Ascending aorta (tissue), 2 donors: ENCODE measurements around the gene MAFG. TPM values are rescaled to one million over a fixed set of nuclear protein-coding genes. Genes with fewer than 3 reads are reported as not detected.

ENCODE experiments used
- DNase-seq, 2 donors: peaks; one replicate each; pipeline ENCODE4 v3.0.0-alpha.2; 2019; ENCODE audit warnings: low spot score in 2 of 2
- H3K27ac ChIP-seq, 2 donors: fragments of 200-600 bp; sonication (generic); one replicate each; pipeline ENCODE4 v1.5.1; 2016 to 2017; ENCODE audit warnings: mild to moderate bottlenecking in 1 of 2
- H3K27me3 ChIP-seq: fragments of 200-600 bp; sonication (generic); one replicate; pipeline ENCODE4 v1.5.1; 2017
- H3K36me3 ChIP-seq, 2 donors: fragments of 200-600 bp; sonication (generic); one replicate each; pipeline ENCODE4 v1.5.1; 2016
- H3K4me1 ChIP-seq, 2 donors: fragments of 200-600 bp; sonication (generic); one replicate each; pipeline ENCODE4 v1.5.1; 2016 to 2017; ENCODE audit warnings: mild to moderate bottlenecking in 1 of 2
- H3K4me3 ChIP-seq, 2 donors: fragments of 200-600 bp; sonication (generic); one replicate each; pipeline ENCODE4 v1.5.1; 2016 to 2017; ENCODE audit warnings: mild to moderate bottlenecking in 1 of 2
- H3K9me3 ChIP-seq, 2 donors: fragments of 200-600 bp; sonication (generic); one replicate each; pipeline ENCODE4 v1.5.1; 2016
- intact Hi-C: fragments of 100-400 bp; cut with DNase I; formaldehyde crosslinking; loops from one replicate; pipeline ENCODE4 v1.15.1; 2023
- total RNA-seq: library from RNA; depleted of rRNA; stranded (reverse); fragments of >200 nt; gene quantifications from one replicate; pipeline ENCODE4 v1.1.0, GENCODE V29; 2016
- TF ChIP-seq, protein P1 (sequence below), 3 experiments: fragments of 200-600 bp in 2 of 3; fragments of 450-650 bp in 1 of 3; sonication (generic) in 2 of 3; IDR thresholded peaks; one replicate each; pipeline ENCODE4 v1.5.1; 2016 to 2019; ENCODE audit warnings: antibody characterized with exemption in 3 of 3, mild to moderate bottlenecking in 1 of 3, moderate library complexity in 1 of 3

MAFG gene
- total RNA-seq, 1 donor from 2014 or later, result 28.7 TPM

DNA sequence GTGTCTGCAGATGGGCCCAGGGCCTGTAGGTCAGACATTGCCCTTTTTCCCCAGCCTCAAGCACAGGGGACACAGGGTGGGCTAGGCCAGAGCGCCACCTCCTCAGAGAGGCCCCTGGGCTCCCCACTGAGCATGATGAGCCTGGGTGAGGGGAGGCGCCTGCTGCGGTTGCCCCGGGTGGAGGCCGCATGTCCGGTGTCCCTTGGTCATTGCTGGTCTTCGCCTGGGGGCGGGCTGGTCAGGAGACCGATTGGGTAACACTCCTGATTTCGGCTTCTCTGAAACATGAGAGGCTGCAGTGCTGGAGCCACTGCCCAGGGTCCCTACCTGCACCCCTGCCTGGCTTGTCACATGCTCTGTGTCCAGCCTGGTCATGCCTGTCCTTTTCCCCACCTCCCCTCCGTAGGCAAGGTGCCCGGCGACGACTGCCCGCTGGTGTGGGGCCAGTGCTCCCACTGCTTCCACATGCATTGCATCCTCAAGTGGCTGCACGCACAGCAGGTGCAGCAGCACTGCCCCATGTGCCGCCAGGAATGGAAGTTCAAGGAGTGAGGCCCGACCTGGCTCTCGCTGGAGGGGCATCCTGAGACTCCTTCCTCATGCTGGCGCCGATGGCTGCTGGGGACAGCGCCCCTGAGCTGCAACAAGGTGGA is 27.9 kb downstream of the MAFG start:
- peak in 1 of 2 donors; percentile 63 for DNase-seq
- H3K36me3 ChIP-seq, result peaks cover 27 to 61% of the 10 kb centered on the region in 2 donors
- intact Hi-C loops, result no loop called here

DNA sequence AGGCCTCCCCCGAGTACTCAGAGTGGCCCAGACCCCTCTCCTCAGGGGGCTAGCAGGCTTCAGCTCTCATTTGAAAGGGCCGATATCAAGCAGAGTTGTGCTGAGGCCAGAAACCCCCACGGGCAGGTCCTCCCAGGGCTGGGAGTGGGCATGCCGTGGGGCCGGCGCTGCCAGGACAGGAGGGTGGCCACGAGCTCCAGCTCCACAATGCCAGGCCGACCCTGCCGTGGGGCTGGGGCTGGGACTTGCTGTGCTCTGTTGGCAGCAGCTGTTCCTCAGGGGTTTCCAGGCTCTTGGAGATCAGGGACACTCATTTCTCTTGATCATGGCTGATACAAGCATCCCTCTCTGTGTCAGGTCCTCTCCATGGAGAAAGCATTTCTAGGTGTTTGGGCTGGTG is 28.6 kb downstream of the MAFG start:
- intact Hi-C loops, result no loop called here
- TF ChIP-seq, protein P1, sequence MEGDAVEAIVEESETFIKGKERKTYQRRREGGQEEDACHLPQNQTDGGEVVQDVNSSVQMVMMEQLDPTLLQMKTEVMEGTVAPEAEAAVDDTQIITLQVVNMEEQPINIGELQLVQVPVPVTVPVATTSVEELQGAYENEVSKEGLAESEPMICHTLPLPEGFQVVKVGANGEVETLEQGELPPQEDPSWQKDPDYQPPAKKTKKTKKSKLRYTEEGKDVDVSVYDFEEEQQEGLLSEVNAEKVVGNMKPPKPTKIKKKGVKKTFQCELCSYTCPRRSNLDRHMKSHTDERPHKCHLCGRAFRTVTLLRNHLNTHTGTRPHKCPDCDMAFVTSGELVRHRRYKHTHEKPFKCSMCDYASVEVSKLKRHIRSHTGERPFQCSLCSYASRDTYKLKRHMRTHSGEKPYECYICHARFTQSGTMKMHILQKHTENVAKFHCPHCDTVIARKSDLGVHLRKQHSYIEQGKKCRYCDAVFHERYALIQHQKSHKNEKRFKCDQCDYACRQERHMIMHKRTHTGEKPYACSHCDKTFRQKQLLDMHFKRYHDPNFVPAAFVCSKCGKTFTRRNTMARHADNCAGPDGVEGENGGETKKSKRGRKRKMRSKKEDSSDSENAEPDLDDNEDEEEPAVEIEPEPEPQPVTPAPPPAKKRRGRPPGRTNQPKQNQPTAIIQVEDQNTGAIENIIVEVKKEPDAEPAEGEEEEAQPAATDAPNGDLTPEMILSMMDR (IDR thresholded peaks at IDR 0.05), result no peak
- no peak for DNase-seq
- Histone ChIP-seq H3K9me3 (no peaks in the 10 kb centered on the region), H3K27me3 (no peaks in the 10 kb centered on the region), H3K4me3 (no peak overlapping the region), H3K4me1 (peaks cover 5 to 10% of the 10 kb centered on the region in 2 donors), H3K36me3 (peaks cover 27 to 68% of the 10 kb centered on the region in 2 donors), H3K27ac (no peak overlapping the region)

More for the DNA sequence above, 27.9 kb downstream of the MAFG start:
- peaks cover 5 to 10% of the 10 kb centered on the region in 2 donors for H3K4me1 ChIP-seq
- no peak overlapping the region for H3K27ac ChIP-seq
- no peaks in the 10 kb centered on the region for H3K27me3 ChIP-seq
- H3K4me3 ChIP-seq, result no peak overlapping the region
- H3K9me3 ChIP-seq, result no peaks in the 10 kb centered on the region
- TF ChIP-seq, protein P1 (IDR thresholded peaks at IDR 0.05), result no peak

DNA sequence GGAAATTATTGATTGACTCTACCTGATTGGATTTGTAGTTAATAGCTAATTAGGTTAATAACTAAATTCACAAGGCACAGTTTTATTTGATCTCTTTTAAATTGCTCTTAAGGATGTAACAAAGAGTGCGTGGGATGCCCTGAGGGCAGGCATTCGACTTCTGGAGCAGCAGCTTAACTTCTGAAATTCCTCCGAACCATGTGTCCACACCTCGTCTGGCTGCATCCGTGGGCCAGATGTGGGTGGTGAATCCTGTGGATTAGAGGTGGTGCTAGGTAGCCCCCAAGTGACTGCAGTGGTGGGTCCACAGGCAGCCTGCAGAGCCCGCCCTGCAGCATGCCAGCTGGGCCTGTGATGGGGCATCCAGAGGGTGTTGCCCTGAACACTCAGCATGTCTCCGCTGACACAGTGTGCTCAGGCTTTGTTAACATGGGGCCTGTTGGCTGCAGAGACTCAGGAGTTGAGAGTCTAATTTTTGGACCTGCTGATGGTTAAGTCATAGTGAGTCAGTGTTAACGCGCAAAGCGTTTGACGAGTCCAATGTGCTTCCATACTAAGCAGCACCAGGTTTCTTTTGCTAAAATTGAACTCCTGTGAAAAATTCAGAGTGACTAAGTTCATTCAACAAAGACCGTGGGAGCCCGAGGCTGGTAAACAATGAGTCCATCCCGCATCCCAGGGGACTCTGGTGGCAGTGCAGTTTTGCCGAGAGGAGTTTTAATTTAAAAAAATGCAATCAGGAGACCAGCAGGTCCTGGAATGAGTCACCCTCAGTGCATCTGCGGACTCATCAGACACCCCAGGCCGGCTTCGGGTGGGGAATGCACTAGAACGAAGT is 29.3 kb downstream of the MAFG start:
- Histone ChIP-seq H3K4me1 (peaks cover 5 to 10% of the 10 kb centered on the region in 2 donors), H3K27me3 (no peaks in the 10 kb centered on the region), H3K4me3 (no peak overlapping the region), H3K36me3 (peaks cover 27 to 71% of the 10 kb centered on the region in 2 donors), H3K9me3 (no peaks in the 10 kb centered on the region), H3K27ac (no peak overlapping the region)
- TF ChIP-seq, protein P1 (IDR thresholded peaks at IDR 0.05), result no peak
- intact Hi-C loops, result no loop called here
- no peak for DNase-seq

DNA sequence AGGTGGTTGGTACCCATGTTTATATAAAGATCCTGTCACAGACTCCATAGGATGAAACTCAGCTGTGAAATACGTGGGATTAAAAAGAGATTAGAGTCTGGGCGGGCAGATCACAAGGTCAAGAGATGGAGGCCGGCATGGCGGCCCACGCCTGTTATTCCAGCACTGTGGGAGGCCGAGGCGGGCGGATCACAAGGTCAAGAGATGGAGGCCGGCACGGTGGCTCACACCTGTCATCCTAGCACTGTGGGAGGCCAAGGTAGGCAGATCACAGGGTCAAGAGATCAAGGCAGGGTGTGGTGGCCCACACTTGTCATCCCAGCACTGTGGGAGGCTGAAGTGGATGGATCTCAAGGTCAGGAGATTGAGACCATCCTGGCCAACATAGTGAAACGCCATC is 32.1 kb downstream of the MAFG start:
- Histone ChIP-seq H3K9me3 (no peaks in the 10 kb centered on the region), H3K27ac (no peak overlapping the region), H3K4me3 (no peak overlapping the region), H3K27me3 (no peaks in the 10 kb centered on the region), H3K36me3 (peaks cover 27 to 67% of the 10 kb centered on the region in 2 donors), H3K4me1 (peaks cover 6 to 13% of the 10 kb centered on the region in 2 donors)
- no peak for DNase-seq
- intact Hi-C loops, result no loop called here
- TF ChIP-seq, protein P1 (IDR thresholded peaks at IDR 0.05), result no peak

DNA sequence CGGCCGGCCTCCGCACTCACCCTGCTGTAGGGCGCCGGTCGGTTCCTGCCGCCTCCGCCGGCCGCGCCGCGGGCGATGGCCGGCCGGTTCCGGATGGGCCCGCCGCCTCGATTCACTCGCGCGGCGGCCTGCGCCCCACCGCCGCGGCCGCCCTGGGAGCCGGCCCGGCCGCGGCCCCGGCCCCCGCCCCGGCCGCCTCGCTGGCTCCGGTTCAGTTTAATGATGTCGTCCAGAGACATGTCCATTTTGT is 36.3 kb downstream of the MAFG start:
- Histone ChIP-seq H3K27ac (peak overlapping the region; percentile 80 to 89), H3K36me3 (peaks cover 43 to 65% of the 10 kb centered on the region in 2 donors), H3K27me3 (no peaks in the 10 kb centered on the region), H3K4me3 (peak overlapping the region; percentile 80 to 96), H3K9me3 (no peaks in the 10 kb centered on the region), H3K4me1 (peaks cover 12 to 19% of the 10 kb centered on the region in 2 donors)
- DNase-seq, result no peak
- TF ChIP-seq, protein P1 (IDR thresholded peaks at IDR 0.05), result no peak
- intact Hi-C loops, result loop anchor here (1.0 to 2.0 kb wide), 3 partner anchors 20 to 35 kb away; partner anchors contain the start of genes ARHGDIA and PCYT2
